Fibroblast of the conjunctiva (primary cell): Measurements from ENCODE around the gene DDAH2.

Source experiments
- DNase-seq: peaks from one replicate; pipeline ENCODE4 v3.0.0-alpha.2; 2010; ENCODE audit warnings: low read depth

The DDAH2 gene

GRCh38 chr6:31690231-31691077 lies 38.6 kb downstream of the DDAH2 start:
- no peak for DNase-seq

GRCh38 chr6:31689249-31690110 lies 39.6 kb downstream of the DDAH2 start:
- DNase-seq, result no peak

- no peak for DNase-seq
Observed at GRCh38 chr6:31687860-31688693, 41.0 kb downstream of the DDAH2 start.

- DNase-seq, result no peak
Observed at GRCh38 chr6:31687321-31687720, 41.8 kb downstream of the DDAH2 start.

GRCh38 chr6:31686483-31686882 lies 42.6 kb downstream of the DDAH2 start:
- DNase-seq, result no peak

- no peak for DNase-seq
Observed at GRCh38 chr6:31683591-31683990, 45.5 kb downstream of the DDAH2 start.

GRCh38 chr6:31681135-31681671 lies 47.9 kb downstream of the DDAH2 start:
- DNase-seq, result no peak

GRCh38 chr6:31680226-31681134 lies 48.6 kb downstream of the DDAH2 start, which contains the start of gene LY6G5C:
TSS of gene LY6G5C (minus strand) at chr6:31681067. CDS start at chr6:31680373, 694 bp downstream.
- DNase-seq, result peak; percentile 95

GRCh38 chr6:31677955-31678354 lies 51.1 kb downstream of the DDAH2 start:
- no peak for DNase-seq
